ENCODE data around the gene BAIAP3. TPM values are rescaled to one million over a fixed set of nuclear protein-coding genes. Genes with fewer than 3 reads are reported as not detected.
A peak's percentile ranks its signal among the peaks of the same experiment; 100 is the strongest.

The BAIAP3 gene
- total and polyA plus RNA-seq, 12 donors, result 0.79 to 129 (median 16.3) TPM

DNA sequence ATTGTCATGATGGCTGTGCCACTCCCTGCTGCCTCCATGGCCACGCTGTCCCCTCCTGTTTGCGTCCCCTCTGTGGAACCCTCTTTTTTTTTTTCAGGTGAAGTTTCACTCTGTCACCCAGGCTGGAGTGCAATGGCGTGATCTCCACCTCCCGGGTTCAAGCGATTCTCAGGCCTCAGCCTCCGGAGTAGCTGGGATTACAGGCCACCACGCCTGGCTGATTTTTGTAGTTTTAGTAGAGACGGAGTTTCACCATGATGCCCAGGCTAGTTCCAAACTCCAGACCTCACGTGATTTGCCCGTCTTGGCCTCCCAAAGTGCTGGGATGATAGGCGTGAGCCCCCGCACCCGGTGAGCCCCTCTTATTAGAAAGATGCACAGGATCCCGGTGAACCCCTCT is 35.0 kb upstream of the BAIAP3 start:
- H3K27me3 ChIP-seq, result no peaks in the 10 kb centered on the region
- H3K27ac ChIP-seq, result no peak overlapping the region
- H3K36me3 ChIP-seq (replicated peaks in 1 of 2), result no peaks in the 10 kb centered on the region
- WGBS, 4 donors, result 88 to 94% (median 91%) methylated on average over 14 of the region's 14 CpGs
- H3K4me3 ChIP-seq, result no peak overlapping the region
- no peak for DNase-seq
- intact Hi-C loops (cut with DNase I), result no loop called here
- TF ChIP-seq POLR2A (IDR thresholded peaks at IDR 0.05), result no peak
- TF ChIP-seq, protein P1, sequence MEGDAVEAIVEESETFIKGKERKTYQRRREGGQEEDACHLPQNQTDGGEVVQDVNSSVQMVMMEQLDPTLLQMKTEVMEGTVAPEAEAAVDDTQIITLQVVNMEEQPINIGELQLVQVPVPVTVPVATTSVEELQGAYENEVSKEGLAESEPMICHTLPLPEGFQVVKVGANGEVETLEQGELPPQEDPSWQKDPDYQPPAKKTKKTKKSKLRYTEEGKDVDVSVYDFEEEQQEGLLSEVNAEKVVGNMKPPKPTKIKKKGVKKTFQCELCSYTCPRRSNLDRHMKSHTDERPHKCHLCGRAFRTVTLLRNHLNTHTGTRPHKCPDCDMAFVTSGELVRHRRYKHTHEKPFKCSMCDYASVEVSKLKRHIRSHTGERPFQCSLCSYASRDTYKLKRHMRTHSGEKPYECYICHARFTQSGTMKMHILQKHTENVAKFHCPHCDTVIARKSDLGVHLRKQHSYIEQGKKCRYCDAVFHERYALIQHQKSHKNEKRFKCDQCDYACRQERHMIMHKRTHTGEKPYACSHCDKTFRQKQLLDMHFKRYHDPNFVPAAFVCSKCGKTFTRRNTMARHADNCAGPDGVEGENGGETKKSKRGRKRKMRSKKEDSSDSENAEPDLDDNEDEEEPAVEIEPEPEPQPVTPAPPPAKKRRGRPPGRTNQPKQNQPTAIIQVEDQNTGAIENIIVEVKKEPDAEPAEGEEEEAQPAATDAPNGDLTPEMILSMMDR (IDR thresholded peaks at IDR 0.05), result no peak
- no peaks in the 10 kb centered on the region for H3K9me3 ChIP-seq (replicated peaks in 1 of 3)
- peaks cover 4 to 12% of the 10 kb centered on the region in 2 donors for H3K4me1 ChIP-seq (replicated peaks in 1 of 2)

DNA sequence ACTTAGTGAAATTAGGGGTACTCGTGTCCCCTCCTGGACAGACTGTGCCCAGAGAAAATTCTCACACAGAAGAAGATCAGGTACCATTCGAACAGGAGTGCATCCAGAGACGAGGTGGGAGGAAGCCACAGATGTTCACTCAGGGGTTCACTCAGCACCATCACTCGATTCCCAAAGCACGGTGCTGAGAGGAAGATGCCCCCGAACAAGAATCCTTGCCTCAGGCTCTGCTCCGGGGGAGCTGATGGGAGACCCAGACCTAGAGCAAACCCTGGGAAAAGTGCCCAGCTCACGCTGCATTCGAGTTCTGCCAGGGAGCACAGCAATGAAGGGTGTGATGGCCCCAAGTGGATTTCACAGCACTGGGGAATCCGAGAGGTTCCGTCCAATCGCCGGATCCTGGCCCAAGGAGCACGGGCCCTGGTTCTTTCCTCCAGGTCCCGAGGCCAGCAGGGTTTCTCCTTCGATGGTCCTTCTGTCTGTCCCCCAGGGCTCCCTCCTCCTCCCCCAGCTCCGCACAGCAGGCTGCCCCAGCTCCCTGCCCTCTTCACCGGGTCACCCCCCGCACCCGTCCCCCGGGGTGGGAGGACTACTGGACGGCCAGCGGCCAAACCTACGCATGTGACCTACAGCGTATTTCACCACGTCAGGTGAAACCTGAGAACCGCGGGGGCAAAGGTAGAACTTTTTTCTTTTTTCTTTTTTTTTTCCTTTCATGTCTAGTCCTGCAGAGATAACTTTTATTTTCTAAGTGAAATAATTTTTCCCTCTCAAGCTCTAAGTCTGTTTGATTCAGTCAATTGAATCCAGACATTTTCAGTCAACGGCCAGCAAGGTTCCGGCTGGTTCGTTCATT is 34.2 kb upstream of the BAIAP3 start:
- intact Hi-C loops (cut with DNase I), result no loop called here
- no peaks in the 10 kb centered on the region for H3K27me3 ChIP-seq

DNA sequence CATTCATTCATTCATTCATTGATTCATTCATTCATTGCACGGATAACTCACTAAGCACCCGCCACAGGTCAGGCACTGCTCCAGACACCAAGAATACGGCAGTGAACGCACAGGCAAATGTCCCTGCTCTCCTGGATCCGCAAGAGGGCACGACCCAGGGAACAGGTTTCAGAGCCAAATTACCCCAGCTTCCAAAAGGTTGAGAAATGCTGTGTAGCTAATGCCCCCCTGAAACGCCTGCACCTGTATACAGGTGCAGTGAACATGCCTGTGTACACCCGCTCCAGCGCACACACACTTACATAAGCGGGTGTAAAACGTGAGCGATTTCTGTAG is 33.6 kb upstream of the BAIAP3 start:
- no peak overlapping the region for H3K27ac ChIP-seq
- H3K36me3 ChIP-seq (replicated peaks in 1 of 2), result no peaks in the 10 kb centered on the region
- WGBS, 4 donors, result 70 to 77% (median 72%) methylated on average over 12 of the region's 12 CpGs
- H3K27me3 ChIP-seq, result no peaks in the 10 kb centered on the region
- DNase-seq, result no peak
- peaks cover 4 to 12% of the 10 kb centered on the region in 2 donors for H3K4me1 ChIP-seq (replicated peaks in 1 of 2)
- no peak overlapping the region for H3K4me3 ChIP-seq
- H3K9me3 ChIP-seq (replicated peaks in 1 of 3), result no peaks in the 10 kb centered on the region
- intact Hi-C loops (cut with DNase I), result no loop called here
- TF ChIP-seq POLR2A (IDR thresholded peaks at IDR 0.05), result no peak
- TF ChIP-seq, protein P1 (IDR thresholded peaks at IDR 0.05), result no peak

More for the DNA sequence above, 34.2 kb upstream of the BAIAP3 start:
- Histone ChIP-seq H3K27ac (no peak overlapping the region), H3K4me1 (replicated peaks in 1 of 2) (peaks cover 4 to 12% of the 10 kb centered on the region in 2 donors), H3K4me3 (no peak overlapping the region), H3K9me3 (replicated peaks in 1 of 3) (no peaks in the 10 kb centered on the region), H3K36me3 (replicated peaks in 1 of 2) (no peaks in the 10 kb centered on the region)
- TF ChIP-seq, protein P1 (IDR thresholded peaks at IDR 0.05), result no peak
- peak in 1 of 2 donors; percentile 8 for TF ChIP-seq POLR2A (IDR thresholded peaks at IDR 0.05)
- 61 to 67% (median 63%) methylated on average over 28 to 31 of the region's 31 CpGs for WGBS, 4 donors
- peak in 3 of 7 donors; percentile 56 to 70 (median 63) for DNase-seq

DNA sequence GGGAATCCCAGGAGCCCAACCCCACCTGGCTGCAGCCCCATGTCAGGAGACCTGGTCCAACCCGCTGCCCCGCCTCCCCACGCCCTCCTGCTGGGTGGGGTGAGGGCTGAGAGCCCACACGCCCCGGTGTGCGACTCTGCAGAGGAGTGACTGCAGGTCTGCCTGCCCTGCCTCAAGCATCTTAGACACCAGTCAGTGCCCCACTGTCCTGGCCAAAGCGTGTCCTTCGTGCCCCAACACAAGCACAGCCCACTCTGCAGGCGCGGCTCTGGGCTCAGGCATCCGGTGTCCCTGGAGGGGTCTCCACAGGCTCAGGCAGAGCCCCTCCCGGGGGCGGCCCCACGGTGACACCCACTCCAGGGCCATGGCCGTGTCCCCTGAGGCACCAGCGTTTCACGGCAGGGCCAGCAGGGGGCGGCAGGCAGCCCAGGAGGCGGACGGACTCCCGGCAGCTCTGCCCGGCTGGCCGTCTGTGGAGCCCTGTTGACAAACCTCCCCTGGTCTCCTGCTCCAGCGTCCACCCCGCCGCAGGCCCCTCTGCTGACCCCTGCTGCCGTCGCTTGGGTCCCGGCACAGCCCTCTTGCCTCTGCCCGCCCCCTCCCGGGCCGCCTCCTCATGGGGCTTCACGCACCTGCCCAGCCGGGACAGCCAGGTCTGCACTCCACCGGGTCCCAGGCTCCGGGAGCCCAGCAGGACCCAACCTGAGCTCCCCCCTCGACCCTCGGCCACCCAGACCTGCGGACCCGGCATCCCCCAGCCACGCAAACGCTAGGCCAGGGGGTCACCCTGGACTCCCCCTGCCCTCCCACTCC is 32.6 kb upstream of the BAIAP3 start:
- intact Hi-C loops (cut with DNase I), result no loop called here
- Histone ChIP-seq H3K9me3 (replicated peaks in 1 of 3) (no peaks in the 10 kb centered on the region), H3K4me1 (replicated peaks in 1 of 2) (peaks cover 4 to 12% of the 10 kb centered on the region in 2 donors), H3K27ac (no peak overlapping the region), H3K36me3 (replicated peaks in 1 of 2) (no peaks in the 10 kb centered on the region), H3K27me3 (no peaks in the 10 kb centered on the region), H3K4me3 (peak overlapping the region in 1 of 4 donors; percentile 35)
- peak; percentile 72 to 85 (median 82) for DNase-seq
- 9 to 26% (median 13%) methylated on average over 8 to 42 of the region's 42 CpGs for whole genome bisulfite sequencing, 4 donors
- no peak for TF ChIP-seq POLR2A (IDR thresholded peaks at IDR 0.05)
- TF ChIP-seq, protein P1 (IDR thresholded peaks at IDR 0.05), result peak; percentile 59 to 85 (median 82)
